K562 treated with DMSO at 1 percent for 48 hours (cell line): ENCODE data around the gene SLC6A14. TPM values are rescaled to one million over a fixed set of nuclear protein-coding genes. Genes with fewer than 3 reads are reported as not detected.

Experiments
- total RNA-seq: library from RNA; unstranded; fragments of 300-600 nt; gene quantifications from 2 replicates; pipeline ENCODE4 v1.2.3, GENCODE V29; 2022; ENCODE audit warnings: low replicate concordance; ENCODE audit errors: extremely low read depth

The SLC6A14 gene, protein sequence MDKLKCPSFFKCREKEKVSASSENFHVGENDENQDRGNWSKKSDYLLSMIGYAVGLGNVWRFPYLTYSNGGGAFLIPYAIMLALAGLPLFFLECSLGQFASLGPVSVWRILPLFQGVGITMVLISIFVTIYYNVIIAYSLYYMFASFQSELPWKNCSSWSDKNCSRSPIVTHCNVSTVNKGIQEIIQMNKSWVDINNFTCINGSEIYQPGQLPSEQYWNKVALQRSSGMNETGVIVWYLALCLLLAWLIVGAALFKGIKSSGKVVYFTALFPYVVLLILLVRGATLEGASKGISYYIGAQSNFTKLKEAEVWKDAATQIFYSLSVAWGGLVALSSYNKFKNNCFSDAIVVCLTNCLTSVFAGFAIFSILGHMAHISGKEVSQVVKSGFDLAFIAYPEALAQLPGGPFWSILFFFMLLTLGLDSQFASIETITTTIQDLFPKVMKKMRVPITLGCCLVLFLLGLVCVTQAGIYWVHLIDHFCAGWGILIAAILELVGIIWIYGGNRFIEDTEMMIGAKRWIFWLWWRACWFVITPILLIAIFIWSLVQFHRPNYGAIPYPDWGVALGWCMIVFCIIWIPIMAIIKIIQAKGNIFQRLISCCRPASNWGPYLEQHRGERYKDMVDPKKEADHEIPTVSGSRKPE
- not detected in 2 replicates for total RNA-seq

DNA sequence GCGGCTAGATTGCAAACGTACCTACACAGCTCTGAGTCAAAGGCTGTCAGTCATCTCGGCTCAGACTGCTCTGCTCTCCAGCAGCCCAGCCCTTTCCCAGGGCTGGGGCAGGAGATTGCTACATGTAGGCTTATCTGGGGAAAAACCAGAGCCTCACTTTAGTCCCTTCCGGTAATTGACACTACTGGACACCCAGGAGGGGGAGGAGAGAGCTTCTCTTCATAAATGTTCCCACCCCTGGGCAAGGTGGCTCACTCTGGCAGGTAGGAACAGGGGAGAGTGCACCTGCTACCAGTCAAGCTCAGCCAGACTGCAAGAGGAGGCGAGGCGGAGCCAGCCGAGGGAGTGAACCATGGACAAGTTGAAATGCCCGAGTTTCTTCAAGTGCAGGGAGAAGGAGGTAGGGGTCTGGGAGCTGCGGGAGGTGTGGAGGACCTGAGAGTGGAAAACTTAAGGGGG, at the start of gene SLC6A14:
Gene SLC6A14 (plus strand): TSS at position 249 of the 459 bp plus-strand sequence. CDS start 104 bp downstream, at position 353.

DNA sequence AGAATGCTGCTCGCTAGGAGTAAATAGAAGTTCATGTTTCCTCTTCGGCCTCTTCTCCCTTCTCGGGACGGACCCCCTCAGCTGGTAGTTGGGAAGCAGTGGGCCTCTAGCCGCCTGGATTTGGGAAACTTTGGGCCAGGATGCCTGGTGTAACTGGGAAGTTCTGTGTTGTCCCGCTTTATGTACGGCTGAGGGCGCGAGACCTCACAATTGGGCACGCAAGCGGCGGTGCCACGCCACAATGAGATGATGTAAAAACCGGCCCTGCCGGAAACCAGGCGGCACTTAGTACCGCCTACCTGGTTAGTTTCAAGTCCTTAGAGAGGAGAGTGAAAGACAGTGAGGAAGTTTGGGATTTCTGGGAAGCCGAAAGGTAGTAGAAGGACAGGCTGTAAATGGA, 26.4 kb downstream of the SLC6A14 start, which contains the start of gene CT83:
Gene CT83 (minus strand): TSS at position 155 of the 400 bp plus-strand sequence. CDS start 120 bp downstream, at position 35.

Other genes starting within 250 kb of the SLC6A14 start
- not detected in 2 replicates for gene CT83, start 26.4 kb downstream of the SLC6A14 start, total RNA-seq